ENCODE results near the gene ADAP1.
"Not testable (repeated sequence)": the region's sequence is repeated elsewhere in the genome, so short reads cannot be mapped to it uniquely, and the experiment has no call there.

The ADAP1 gene

GRCh38 chr7:944744-945143 is 9.7 kb downstream of the ADAP1 start:
- intact Hi-C loops (cut with DNase I; ENCODE audit: low total_unique reads): no loop called here
- H3K27ac ChIP-seq: no peak overlapping the region
- H3K4me1 ChIP-seq: peaks cover 0 to 3% (median 0%) of the 10 kb centered on the region in 4 donors
- H3K27me3 ChIP-seq: no peaks in the 10 kb centered on the region
- DNase-seq: no peak
- no peaks in the 10 kb centered on the region for H3K9me3 ChIP-seq
- TF ChIP-seq CTCF (IDR thresholded peaks at IDR 0.05): no peak
- no peaks in the 10 kb centered on the region for H3K36me3 ChIP-seq
- no peak overlapping the region for H3K4me3 ChIP-seq

GRCh38 chr7:943793-944192 is 10.7 kb downstream of the ADAP1 start:
- H3K9me3 ChIP-seq; H3K4me1 ChIP-seq; intact Hi-C loops (cut with DNase I; ENCODE audit: low total_unique reads); H3K27me3 ChIP-seq; H3K4me3 ChIP-seq; H3K36me3 ChIP-seq; H3K27ac ChIP-seq: not testable (repeated sequence)
- DNase-seq: peak in 1 of 2 donors; percentile 2

- no peaks in the 10 kb centered on the region for H3K36me3 ChIP-seq
- H3K27ac ChIP-seq: no peak overlapping the region
- no peak for DNase-seq
- no peaks in the 10 kb centered on the region for H3K27me3 ChIP-seq
- H3K9me3 ChIP-seq: no peaks in the 10 kb centered on the region
- H3K4me1 ChIP-seq: no peaks in the 10 kb centered on the region
- intact Hi-C loops (cut with DNase I; ENCODE audit: low total_unique reads): no loop called here
- no peak overlapping the region for H3K4me3 ChIP-seq
- no peak for TF ChIP-seq CTCF (IDR thresholded peaks at IDR 0.05)
Measured at GRCh38 chr7:940599-941408, 13.7 kb downstream of the ADAP1 start.

GRCh38 chr7:939843-940242 is 14.6 kb downstream of the ADAP1 start:
- no peak for TF ChIP-seq CTCF (IDR thresholded peaks at IDR 0.05)
- H3K9me3 ChIP-seq: no peaks in the 10 kb centered on the region
- peak in 1 of 2 donors; percentile 2 for DNase-seq
- H3K4me3 ChIP-seq: no peak overlapping the region
- no peaks in the 10 kb centered on the region for H3K27me3 ChIP-seq
- H3K4me1 ChIP-seq: no peaks in the 10 kb centered on the region
- no peak overlapping the region for H3K27ac ChIP-seq
- intact Hi-C loops (cut with DNase I; ENCODE audit: low total_unique reads): no loop called here
- no peaks in the 10 kb centered on the region for H3K36me3 ChIP-seq

GRCh38 chr7:938546-939185 is 15.8 kb downstream of the ADAP1 start:
- DNase-seq: peak in 1 of 2 donors; percentile 51
- intact Hi-C loops (cut with DNase I; ENCODE audit: low total_unique reads): no loop called here
- H3K36me3 ChIP-seq: no peaks in the 10 kb centered on the region
- H3K27me3 ChIP-seq: no peaks in the 10 kb centered on the region
- no peaks in the 10 kb centered on the region for H3K4me1 ChIP-seq
- no peak overlapping the region for H3K4me3 ChIP-seq
- no peak overlapping the region for H3K27ac ChIP-seq
- no peak for TF ChIP-seq CTCF (IDR thresholded peaks at IDR 0.05)
- no peaks in the 10 kb centered on the region for H3K9me3 ChIP-seq

- no peak overlapping the region for H3K27ac ChIP-seq
- H3K4me1 ChIP-seq: no peaks in the 10 kb centered on the region
- DNase-seq: no peak
- intact Hi-C loops (cut with DNase I; ENCODE audit: low total_unique reads): no loop called here
- H3K4me3 ChIP-seq: no peak overlapping the region
- H3K36me3 ChIP-seq: no peaks in the 10 kb centered on the region
- TF ChIP-seq CTCF (IDR thresholded peaks at IDR 0.05): no peak
- no peaks in the 10 kb centered on the region for H3K27me3 ChIP-seq
- H3K9me3 ChIP-seq: no peaks in the 10 kb centered on the region
Measured at GRCh38 chr7:937856-938484, 16.5 kb downstream of the ADAP1 start.
